Measurements from ENCODE around the gene MAGI3. TPM values are rescaled to one million over a fixed set of nuclear protein-coding genes. Genes with fewer than 3 reads are reported as not detected.

Gene MAGI3
- total and polyA plus RNA-seq, 2 of the 13 experiments (the other 11 are each of a cell fraction or from before 2014, with no cell fraction given): 4.0 to 11.8 TPM

DNA sequence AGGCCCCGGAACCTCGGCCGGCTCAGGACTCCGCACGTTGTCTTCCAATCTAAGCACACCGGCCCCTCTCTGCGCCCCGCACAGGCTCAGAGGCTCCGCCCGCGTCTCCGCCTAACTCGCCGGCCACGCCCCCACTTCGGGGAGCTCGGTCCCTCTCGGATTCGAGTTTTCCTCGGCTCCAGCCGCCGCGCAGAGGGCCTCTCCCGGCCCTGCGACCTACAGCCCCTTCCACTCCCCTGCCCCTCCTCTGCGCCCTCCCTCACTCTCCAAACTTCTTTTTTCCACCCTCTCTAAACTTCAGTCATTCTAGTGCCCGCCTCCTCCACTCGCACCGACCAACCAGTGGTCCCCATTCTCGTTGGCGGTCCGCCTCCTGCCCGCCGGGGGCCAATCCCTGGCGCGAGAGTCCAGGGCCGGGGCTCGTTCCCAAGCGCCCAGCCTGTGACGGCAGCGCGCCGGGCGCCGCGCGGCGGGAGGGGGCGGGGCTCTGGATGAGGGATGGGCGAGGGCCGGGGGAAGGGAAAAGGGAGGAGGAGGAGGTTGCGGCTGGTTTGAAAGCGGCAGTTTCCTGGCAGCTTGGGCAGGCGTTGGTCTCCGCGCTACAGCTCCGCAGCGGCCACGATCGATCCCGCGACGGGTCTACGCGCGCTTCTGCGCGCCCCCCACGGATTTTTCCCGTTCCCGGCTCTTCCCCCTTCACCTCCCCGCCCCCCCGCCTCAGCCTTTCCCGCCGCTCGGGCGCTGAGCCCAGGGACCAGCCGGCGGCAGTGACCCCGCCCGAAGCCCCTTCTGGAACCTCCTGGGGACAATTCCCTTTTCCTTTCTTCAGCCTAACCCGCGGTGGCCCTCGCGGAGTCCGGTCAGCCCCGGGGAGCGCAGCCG lies at the start of gene MAGI3 (continued):
- TF ChIP-seq, protein P1, sequence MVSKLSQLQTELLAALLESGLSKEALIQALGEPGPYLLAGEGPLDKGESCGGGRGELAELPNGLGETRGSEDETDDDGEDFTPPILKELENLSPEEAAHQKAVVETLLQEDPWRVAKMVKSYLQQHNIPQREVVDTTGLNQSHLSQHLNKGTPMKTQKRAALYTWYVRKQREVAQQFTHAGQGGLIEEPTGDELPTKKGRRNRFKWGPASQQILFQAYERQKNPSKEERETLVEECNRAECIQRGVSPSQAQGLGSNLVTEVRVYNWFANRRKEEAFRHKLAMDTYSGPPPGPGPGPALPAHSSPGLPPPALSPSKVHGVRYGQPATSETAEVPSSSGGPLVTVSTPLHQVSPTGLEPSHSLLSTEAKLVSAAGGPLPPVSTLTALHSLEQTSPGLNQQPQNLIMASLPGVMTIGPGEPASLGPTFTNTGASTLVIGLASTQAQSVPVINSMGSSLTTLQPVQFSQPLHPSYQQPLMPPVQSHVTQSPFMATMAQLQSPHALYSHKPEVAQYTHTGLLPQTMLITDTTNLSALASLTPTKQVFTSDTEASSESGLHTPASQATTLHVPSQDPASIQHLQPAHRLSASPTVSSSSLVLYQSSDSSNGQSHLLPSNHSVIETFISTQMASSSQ (IDR thresholded peaks at IDR 0.05; ENCODE audit: low read depth): no peak
- TF ChIP-seq, protein P1 (CRISPR knock-in tag; IDR thresholded peaks at IDR 0.05; ENCODE audit: borderline replicate concordance): peak; percentile 49; the same call in 1 of the 2 replicates
- peak; percentile 86 for TF ChIP-seq ZNF746 (CRISPR knock-in tag; IDR thresholded peaks at IDR 0.05)
- 0 out of 2 replicates have a peak, but pooled peaks have one; percentile 31 for TF ChIP-seq KAT8 (CRISPR knock-in tag; IDR thresholded peaks at IDR 0.05)
- TF ChIP-seq, protein P2, sequence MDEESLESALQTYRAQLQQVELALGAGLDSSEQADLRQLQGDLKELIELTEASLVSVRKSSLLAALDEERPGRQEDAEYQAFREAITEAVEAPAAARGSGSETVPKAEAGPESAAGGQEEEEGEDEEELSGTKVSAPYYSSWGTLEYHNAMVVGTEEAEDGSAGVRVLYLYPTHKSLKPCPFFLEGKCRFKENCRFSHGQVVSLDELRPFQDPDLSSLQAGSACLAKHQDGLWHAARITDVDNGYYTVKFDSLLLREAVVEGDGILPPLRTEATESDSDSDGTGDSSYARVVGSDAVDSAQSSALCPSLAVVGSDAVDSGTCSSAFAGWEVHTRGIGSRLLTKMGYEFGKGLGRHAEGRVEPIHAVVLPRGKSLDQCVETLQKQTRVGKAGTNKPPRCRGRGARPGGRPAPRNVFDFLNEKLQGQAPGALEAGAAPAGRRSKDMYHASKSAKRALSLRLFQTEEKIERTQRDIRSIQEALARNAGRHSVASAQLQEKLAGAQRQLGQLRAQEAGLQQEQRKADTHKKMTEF (CRISPR knock-in tag; IDR thresholded peaks at IDR 0.05): peak; percentile 73; the same call in 1 of the 2 replicates
- no peak for TF ChIP-seq ZEB1 (IDR thresholded peaks at IDR 0.05; ENCODE audit: insufficient replicate concordance, low read depth)
- TF ChIP-seq, protein P3, sequence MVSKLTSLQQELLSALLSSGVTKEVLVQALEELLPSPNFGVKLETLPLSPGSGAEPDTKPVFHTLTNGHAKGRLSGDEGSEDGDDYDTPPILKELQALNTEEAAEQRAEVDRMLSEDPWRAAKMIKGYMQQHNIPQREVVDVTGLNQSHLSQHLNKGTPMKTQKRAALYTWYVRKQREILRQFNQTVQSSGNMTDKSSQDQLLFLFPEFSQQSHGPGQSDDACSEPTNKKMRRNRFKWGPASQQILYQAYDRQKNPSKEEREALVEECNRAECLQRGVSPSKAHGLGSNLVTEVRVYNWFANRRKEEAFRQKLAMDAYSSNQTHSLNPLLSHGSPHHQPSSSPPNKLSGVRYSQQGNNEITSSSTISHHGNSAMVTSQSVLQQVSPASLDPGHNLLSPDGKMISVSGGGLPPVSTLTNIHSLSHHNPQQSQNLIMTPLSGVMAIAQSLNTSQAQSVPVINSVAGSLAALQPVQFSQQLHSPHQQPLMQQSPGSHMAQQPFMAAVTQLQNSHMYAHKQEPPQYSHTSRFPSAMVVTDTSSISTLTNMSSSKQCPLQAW (CRISPR knock-in tag; IDR thresholded peaks at IDR 0.05): 0 out of 2 replicates have a peak, but pooled peaks have one; percentile 14
- TF ChIP-seq TCF7 (IDR thresholded peaks at IDR 0.05; ENCODE audit: low read depth): 0 out of 2 replicates have a peak, but pooled peaks have one; percentile 8
- TF ChIP-seq, protein P4, sequence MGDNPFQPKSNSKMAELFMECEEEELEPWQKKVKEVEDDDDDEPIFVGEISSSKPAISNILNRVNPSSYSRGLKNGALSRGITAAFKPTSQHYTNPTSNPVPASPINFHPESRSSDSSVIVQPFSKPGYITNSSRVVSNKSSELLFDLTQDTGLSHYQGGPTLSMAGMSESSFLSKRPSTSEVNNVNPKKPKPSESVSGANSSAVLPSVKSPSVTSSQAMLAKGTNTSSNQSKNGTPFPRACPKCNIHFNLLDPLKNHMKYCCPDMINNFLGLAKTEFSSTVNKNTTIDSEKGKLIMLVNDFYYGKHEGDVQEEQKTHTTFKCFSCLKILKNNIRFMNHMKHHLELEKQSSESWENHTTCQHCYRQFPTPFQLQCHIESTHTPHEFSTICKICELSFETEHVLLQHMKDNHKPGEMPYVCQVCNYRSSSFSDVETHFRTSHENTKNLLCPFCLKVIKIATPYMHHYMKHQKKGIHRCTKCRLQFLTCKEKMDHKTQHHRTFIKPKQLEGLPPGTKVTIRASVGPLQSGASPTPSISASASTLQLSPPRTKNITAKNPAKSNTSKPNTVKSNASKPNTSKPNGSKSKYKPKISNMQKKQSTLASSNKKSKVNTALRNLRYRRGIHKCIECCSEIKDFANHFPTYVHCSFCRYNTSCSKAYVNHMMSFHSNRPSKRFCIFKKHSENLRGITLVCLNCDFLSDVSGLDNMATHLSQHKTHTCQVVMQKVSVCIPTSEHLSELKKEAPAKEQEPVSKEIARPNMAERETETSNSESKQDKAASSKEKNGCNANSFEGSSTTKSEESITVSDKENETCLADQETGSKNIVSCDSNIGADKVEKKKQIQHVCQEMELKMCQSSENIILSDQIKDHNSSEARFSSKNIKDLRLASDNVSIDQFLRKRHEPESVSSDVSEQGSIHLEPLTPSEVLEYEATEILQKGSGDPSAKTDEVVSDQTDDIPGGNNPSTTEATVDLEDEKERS (CRISPR knock-in tag; IDR thresholded peaks at IDR 0.05): 0 out of 2 replicates have a peak, but pooled peaks have one; percentile 26
- no peak for TF ChIP-seq MLLT10 (CRISPR knock-in tag; IDR thresholded peaks at IDR 0.05)
- peak; percentile 97 for TF ChIP-seq HNRNPK (IDR thresholded peaks at IDR 0.05; ENCODE audit: low read depth, low read length, poor library complexity, severe bottlenecking)
- TF ChIP-seq, protein P5, sequence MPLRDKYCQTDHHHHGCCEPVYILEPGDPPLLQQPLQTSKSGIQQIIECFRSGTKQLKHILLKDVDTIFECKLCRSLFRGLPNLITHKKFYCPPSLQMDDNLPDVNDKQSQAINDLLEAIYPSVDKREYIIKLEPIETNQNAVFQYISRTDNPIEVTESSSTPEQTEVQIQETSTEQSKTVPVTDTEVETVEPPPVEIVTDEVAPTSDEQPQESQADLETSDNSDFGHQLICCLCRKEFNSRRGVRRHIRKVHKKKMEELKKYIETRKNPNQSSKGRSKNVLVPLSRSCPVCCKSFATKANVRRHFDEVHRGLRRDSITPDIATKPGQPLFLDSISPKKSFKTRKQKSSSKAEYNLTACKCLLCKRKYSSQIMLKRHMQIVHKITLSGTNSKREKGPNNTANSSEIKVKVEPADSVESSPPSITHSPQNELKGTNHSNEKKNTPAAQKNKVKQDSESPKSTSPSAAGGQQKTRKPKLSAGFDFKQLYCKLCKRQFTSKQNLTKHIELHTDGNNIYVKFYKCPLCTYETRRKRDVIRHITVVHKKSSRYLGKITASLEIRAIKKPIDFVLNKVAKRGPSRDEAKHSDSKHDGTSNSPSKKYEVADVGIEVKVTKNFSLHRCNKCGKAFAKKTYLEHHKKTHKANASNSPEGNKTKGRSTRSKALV (CRISPR knock-in tag; IDR thresholded peaks at IDR 0.05): 0 out of 2 replicates have a peak, but pooled peaks have one; percentile 11
- TF ChIP-seq SMAD3 (CRISPR knock-in tag; IDR thresholded peaks at IDR 0.05): peak; percentile 64; the same call in 1 of the 2 replicates
